Trophoblast cell (in vitro differentiated cells and primary cell): ENCODE measurements around the gene PTH.

Source experiments
- DNase-seq, 2 donors: peaks; one replicate each; pipeline ENCODE4 v3.0.0-alpha.2; 2016
- H2AFZ ChIP-seq: 2 replicates; pipeline ENCODE4 v1.6.1; 2013; ENCODE audit warnings: low read length, moderate library complexity, mild to moderate bottlenecking; ENCODE audit not compliant: insufficient read depth, poor library complexity
- H2AK5ac ChIP-seq: 2 replicates; pipeline ENCODE4 v1.6.1; 2013; ENCODE audit warnings: mild to moderate bottlenecking, low read length
- H2BK120ac ChIP-seq: 2 replicates; pipeline ENCODE4 v1.6.1; 2013; ENCODE audit warnings: low read length, mild to moderate bottlenecking, moderate library complexity; ENCODE audit not compliant: insufficient read depth, poor library complexity
- H2BK12ac ChIP-seq: 2 replicates; pipeline ENCODE4 v1.6.1; 2013; ENCODE audit warnings: mild to moderate bottlenecking, low read length, moderate library complexity
- H2BK5ac ChIP-seq: 2 replicates; pipeline ENCODE4 v1.6.1; 2013; ENCODE audit warnings: low read length, low read depth, moderate library complexity, mild to moderate bottlenecking; ENCODE audit not compliant: poor library complexity
- H3K14ac ChIP-seq: 2 replicates; pipeline ENCODE4 v1.6.1; 2013; ENCODE audit warnings: mild to moderate bottlenecking, low read length
- H3K18ac ChIP-seq: 2 replicates; pipeline ENCODE4 v1.6.1; 2013; ENCODE audit warnings: mild to moderate bottlenecking, low read length
- H3K23ac ChIP-seq: 2 replicates; pipeline ENCODE4 v1.6.1; 2013; ENCODE audit warnings: low read length
- H3K27ac ChIP-seq: 2 replicates; pipeline ENCODE4 v1.5.1; 2013; ENCODE audit warnings: low read depth, mild to moderate bottlenecking, inconsistent platforms, low read length, moderate library complexity
- H3K27me3 ChIP-seq: 2 replicates; pipeline ENCODE4 v1.6.1; 2013; ENCODE audit warnings: inconsistent platforms, mild to moderate bottlenecking, low read length, moderate library complexity; ENCODE audit not compliant: insufficient read depth
- H3K36me3 ChIP-seq, 2 experiments: 1 replicate in 1 of 2; 2 replicates in 1 of 2; pipeline ENCODE4 v1.6.1; 2013; ENCODE audit warnings: low read length in 2 of 2, mild to moderate bottlenecking in 2 of 2, moderate library complexity in 1 of 2; ENCODE audit not compliant: insufficient read depth in 2 of 2, control insufficient read depth in 1 of 2
- H3K4ac ChIP-seq: 2 replicates; pipeline ENCODE4 v1.6.1; 2013; ENCODE audit warnings: low read depth, mild to moderate bottlenecking, low read length, moderate library complexity
- H3K4me1 ChIP-seq, 2 experiments: 1 replicate in 1 of 2; 2 replicates in 1 of 2; pipeline ENCODE4 v1.6.1; 2013; ENCODE audit warnings: low read length in 2 of 2, mild to moderate bottlenecking in 2 of 2, moderate library complexity in 1 of 2; ENCODE audit not compliant: insufficient read depth in 2 of 2, control insufficient read depth in 1 of 2
- H3K4me2 ChIP-seq: 2 replicates; pipeline ENCODE4 v1.6.1; 2013; ENCODE audit warnings: inconsistent platforms, mild to moderate bottlenecking, low read length, moderate library complexity
- H3K4me3 ChIP-seq: 2 replicates; pipeline ENCODE4 v1.5.1; 2013; ENCODE audit warnings: mild to moderate bottlenecking, low read depth, low read length, inconsistent platforms
- H3K79me1 ChIP-seq: one replicate; pipeline ENCODE4 v1.6.1; 2013; ENCODE audit warnings: low read length
- H3K79me2 ChIP-seq: 2 replicates; pipeline ENCODE4 v1.6.1; 2013; ENCODE audit warnings: low read length, mild to moderate bottlenecking; ENCODE audit not compliant: control insufficient read depth, insufficient read depth, poor library complexity
- H3K9ac ChIP-seq: 2 replicates; pipeline ENCODE4 v1.6.1; 2013; ENCODE audit warnings: mild to moderate bottlenecking, low read length
- H3K9me3 ChIP-seq: 2 replicates; pipeline ENCODE4 v1.6.1; 2013; ENCODE audit warnings: low read depth, mild to moderate bottlenecking, control low read depth, inconsistent platforms, low read length; ENCODE audit not compliant: insufficient read depth
- H4K12ac ChIP-seq: 2 replicates; pipeline ENCODE4 v1.6.1; 2013; ENCODE audit warnings: low read depth, mild to moderate bottlenecking, low read length, moderate library complexity
- H4K8ac ChIP-seq: 2 replicates; pipeline ENCODE4 v1.6.1; 2013; ENCODE audit warnings: low read depth, mild to moderate bottlenecking, low read length, moderate library complexity
- H4K91ac ChIP-seq: one replicate; pipeline ENCODE4 v1.6.1; 2013; ENCODE audit warnings: low read depth, mild to moderate bottlenecking, low read length, moderate library complexity
- WGBS: extraction: QIAGEN DNeasy Blood & Tissue Kit; methylation state at CpG from one replicate; pipeline ENCODE4 v1.1.7; 2013; ENCODE audit warnings: missing lambda C conversion rate; ENCODE audit not compliant: insufficient read length, insufficient coverage; ENCODE audit errors: extremely low coverage; 5-methylcytosine and 5-hydroxymethylcytosine counted together

PTH gene

GRCh38 chr11:13525257-13525656 is 29.5 kb upstream of the PTH start:
- no peak overlapping the region for H3K4me2 ChIP-seq
- H3K9me3 ChIP-seq, result no peaks in the 10 kb centered on the region
- no peak overlapping the region for H4K12ac ChIP-seq
- no peak overlapping the region for H3K4me3 ChIP-seq
- no peaks in the 10 kb centered on the region for H3K79me2 ChIP-seq
- H2BK12ac ChIP-seq, result no peak overlapping the region
- no CpG with 5 or more reads among the region's 2 CpGs for WGBS
- no peak overlapping the region for H2AK5ac ChIP-seq
- no peak overlapping the region for H4K91ac ChIP-seq
- DNase-seq, result peak in 1 of 2 donors; percentile 14
- H3K36me3 ChIP-seq, result no peaks in the 10 kb centered on the region
- H3K23ac ChIP-seq, result no peak overlapping the region
- H2AFZ ChIP-seq, result no peak overlapping the region
- H3K18ac ChIP-seq, result no peak overlapping the region
- H3K9ac ChIP-seq, result no peak overlapping the region
- no peak overlapping the region for H3K14ac ChIP-seq
- no peaks in the 10 kb centered on the region for H3K79me1 ChIP-seq
- no peak overlapping the region for H2BK5ac ChIP-seq
- no peak overlapping the region for H3K27ac ChIP-seq
- H2BK120ac ChIP-seq, result no peak overlapping the region
- H3K27me3 ChIP-seq, result no peaks in the 10 kb centered on the region
- no peak overlapping the region for H4K8ac ChIP-seq
- no peak overlapping the region for H3K4ac ChIP-seq
- H3K4me1 ChIP-seq, result no peaks in the 10 kb centered on the region

GRCh38 chr11:13503393-13503792 is 7.6 kb upstream of the PTH start:
- H2AFZ ChIP-seq, result no peak overlapping the region
- no peak overlapping the region for H2BK120ac ChIP-seq
- H2BK5ac ChIP-seq, result no peak overlapping the region
- H4K12ac ChIP-seq, result no peak overlapping the region
- H2AK5ac ChIP-seq, result no peak overlapping the region
- no peaks in the 10 kb centered on the region for H3K9me3 ChIP-seq
- H3K4me1 ChIP-seq, result no peaks in the 10 kb centered on the region
- no peak for DNase-seq
- H3K9ac ChIP-seq, result no peak overlapping the region
- H3K4me2 ChIP-seq, result no peak overlapping the region
- H4K8ac ChIP-seq, result no peak overlapping the region
- no peak overlapping the region for H3K23ac ChIP-seq
- no peaks in the 10 kb centered on the region for H3K27me3 ChIP-seq
- no peak overlapping the region for H3K14ac ChIP-seq
- H3K4me3 ChIP-seq, result no peak overlapping the region
- no peak overlapping the region for H2BK12ac ChIP-seq
- no peak overlapping the region for H3K18ac ChIP-seq
- H4K91ac ChIP-seq, result no peak overlapping the region
- no peak overlapping the region for H3K4ac ChIP-seq
- no peak overlapping the region for H3K27ac ChIP-seq
- no peaks in the 10 kb centered on the region for H3K36me3 ChIP-seq
- no peaks in the 10 kb centered on the region for H3K79me1 ChIP-seq
- WGBS, result no CpG with 5 or more reads among the region's 1 CpG
- H3K79me2 ChIP-seq, result no peaks in the 10 kb centered on the region

GRCh38 chr11:13502492-13502891 is 6.7 kb upstream of the PTH start:
- Histone ChIP-seq H3K4me3 (no peak overlapping the region), H4K12ac (no peak overlapping the region), H3K79me2 (no peaks in the 10 kb centered on the region), H3K4me1 (no peaks in the 10 kb centered on the region), H3K27me3 (no peaks in the 10 kb centered on the region), H2AFZ (no peak overlapping the region), H2AK5ac (no peak overlapping the region), H3K14ac (no peak overlapping the region), H2BK120ac (no peak overlapping the region), H3K9ac (no peak overlapping the region), H3K27ac (no peak overlapping the region), H3K9me3 (no peaks in the 10 kb centered on the region), H4K8ac (no peak overlapping the region), H3K79me1 (no peaks in the 10 kb centered on the region), H3K4me2 (no peak overlapping the region), H3K36me3 (no peaks in the 10 kb centered on the region), H3K18ac (no peak overlapping the region), H2BK5ac (no peak overlapping the region), H4K91ac (no peak overlapping the region), H3K4ac (no peak overlapping the region), H2BK12ac (no peak overlapping the region), H3K23ac (no peak overlapping the region)
- WGBS, result no CpG with 5 or more reads among the region's 1 CpG
- DNase-seq, result no peak

GRCh38 chr11:13494051-13494450 is 1.7 kb downstream of the PTH start:
- no peak overlapping the region for H4K8ac ChIP-seq
- no peak overlapping the region for H2BK5ac ChIP-seq
- no peak overlapping the region for H4K12ac ChIP-seq
- no peak overlapping the region for H3K14ac ChIP-seq
- H3K4me1 ChIP-seq, result no peaks in the 10 kb centered on the region
- H3K36me3 ChIP-seq, result no peaks in the 10 kb centered on the region
- H3K27me3 ChIP-seq, result no peaks in the 10 kb centered on the region
- no peak overlapping the region for H3K23ac ChIP-seq
- no CpG with 5 or more reads among the region's 3 CpGs for WGBS
- no peak overlapping the region for H3K27ac ChIP-seq
- H3K4me3 ChIP-seq, result no peak overlapping the region
- H3K18ac ChIP-seq, result no peak overlapping the region
- no peak overlapping the region for H3K4ac ChIP-seq
- no peak overlapping the region for H3K9ac ChIP-seq
- H2BK12ac ChIP-seq, result no peak overlapping the region
- H3K4me2 ChIP-seq, result no peak overlapping the region
- no peaks in the 10 kb centered on the region for H3K79me2 ChIP-seq
- H2AK5ac ChIP-seq, result no peak overlapping the region
- no peak for DNase-seq
- no peaks in the 10 kb centered on the region for H3K79me1 ChIP-seq
- no peak overlapping the region for H2AFZ ChIP-seq
- H2BK120ac ChIP-seq, result no peak overlapping the region
- no peaks in the 10 kb centered on the region for H3K9me3 ChIP-seq
- no peak overlapping the region for H4K91ac ChIP-seq
